HG03097 (cell line): ENCODE results near the gene GABBR1.
"Not testable (repeated sequence)": the region's sequence is repeated elsewhere in the genome, so short reads cannot be mapped to it uniquely, and the experiment has no call there.

Experiments
- ATAC-seq: cut with Tn5 transposase; IDR thresholded peaks from one replicate; pipeline ENCODE4 v1.9.1; 2021; ENCODE audit not compliant: unreplicated experiment, low FRiP score

The GABBR1 gene

GRCh38 chr6:29632789-29633533 is at the start of gene GABBR1:
Gene GABBR1, minus strand, starts transcription at chr6:29633183. Its CDS starts 798 bp downstream, at chr6:29632385.
- ATAC-seq, result peak; percentile 69

- ATAC-seq, result no peak
Measured at GRCh38 chr6:29681811-29682210, 48.8 kb upstream of the GABBR1 start.

GRCh38 chr6:29680904-29681303 is 47.9 kb upstream of the GABBR1 start, which contains the start of gene ZFP57:
Gene ZFP57, minus strand, starts transcription at chr6:29681152. Its CDS starts 4,149 bp downstream, at chr6:29677003.
- no peak for ATAC-seq

- ATAC-seq, result no peak
Measured at GRCh38 chr6:29680416-29680815, 47.4 kb upstream of the GABBR1 start.

- ATAC-seq, result no peak
Measured at GRCh38 chr6:29679962-29680361, 47.0 kb upstream of the GABBR1 start.

GRCh38 chr6:29678114-29678513 is 45.1 kb upstream of the GABBR1 start:
- no peak for ATAC-seq

GRCh38 chr6:29676981-29677601 is 44.1 kb upstream of the GABBR1 start:
- ATAC-seq, result no peak

- no peak for ATAC-seq
Measured at GRCh38 chr6:29675561-29675960, 42.6 kb upstream of the GABBR1 start.

- ATAC-seq, result no peak
Measured at GRCh38 chr6:29674008-29674407, 41.0 kb upstream of the GABBR1 start.

GRCh38 chr6:29673161-29673560 is 40.2 kb upstream of the GABBR1 start:
- ATAC-seq, result no peak

GRCh38 chr6:29672116-29672515 is 39.1 kb upstream of the GABBR1 start:
- ATAC-seq, result not testable (repeated sequence)

GRCh38 chr6:29671026-29671425 is 38.0 kb upstream of the GABBR1 start:
- ATAC-seq, result no peak

GRCh38 chr6:29667158-29667557 is 34.2 kb upstream of the GABBR1 start:
- no peak for ATAC-seq

GRCh38 chr6:29666826-29667130 is 33.8 kb upstream of the GABBR1 start:
- ATAC-seq, result no peak

- no peak for ATAC-seq
Measured at GRCh38 chr6:29665942-29666825, 33.2 kb upstream of the GABBR1 start.

- no peak for ATAC-seq
Measured at GRCh38 chr6:29663300-29664042, 30.5 kb upstream of the GABBR1 start.

GRCh38 chr6:29661502-29662141 is 28.6 kb upstream of the GABBR1 start:
- ATAC-seq, result not testable (repeated sequence)

GRCh38 chr6:29661071-29661470 is 28.1 kb upstream of the GABBR1 start:
- no peak for ATAC-seq

GRCh38 chr6:29656798-29657197 is 23.8 kb upstream of the GABBR1 start, which contains the start of gene MOG:
Gene MOG, plus strand, starts transcription at chr6:29657092. Its CDS starts 118 bp downstream, at chr6:29657210.
- no peak for ATAC-seq

GRCh38 chr6:29656157-29656556 is 23.2 kb upstream of the GABBR1 start:
- ATAC-seq, result no peak
